GM23338 (cell line): Measurements from ENCODE around the gene FCGR1A.
"Not testable (repeated sequence)": the region's sequence is repeated elsewhere in the genome, so short reads cannot be mapped to it uniquely, and the experiment has no call there.

Source experiments
- CTCF ChIP-seq, 2 experiments: fragments of 200-600 bp in 1 of 2; sonication (generic) in 1 of 2; conservative IDR thresholded peaks; 2 replicates each; pipeline versions ENCODE4 v1.5.1 to v1.6.1; 2016 to 2017; ENCODE audit warnings: antibody characterized with exemption in 2 of 2, low read depth in 2 of 2, mild to moderate bottlenecking in 2 of 2, moderate library complexity in 1 of 2
- ETS1 ChIP-seq: IDR thresholded peaks from 2 replicates; pipeline ENCODE4 v1.6.1; 2016; ENCODE audit warnings: antibody characterized with exemption
- EZH2 ChIP-seq: fragments of 200-600 bp; sonication (generic); IDR thresholded peaks from one replicate; pipeline ENCODE4 v1.8.0; 2017; ENCODE audit warnings: antibody characterized with exemption, mild to moderate bottlenecking, low read depth; ENCODE audit not compliant: unreplicated experiment
- EZH2phosphoT487 ChIP-seq: fragments of 200-600 bp; sonication (generic); IDR thresholded peaks from one replicate; pipeline ENCODE4 v1.8.1; 2018; ENCODE audit warnings: antibody characterized with exemption; ENCODE audit not compliant: unreplicated experiment
- JUNB ChIP-seq: IDR thresholded peaks from one replicate; pipeline ENCODE4 v1.6.1; 2016; ENCODE audit warnings: antibody characterized with exemption; ENCODE audit not compliant: unreplicated experiment
- POLR2AphosphoS5 ChIP-seq: IDR thresholded peaks from 2 replicates; pipeline ENCODE4 v1.6.1; 2016; ENCODE audit warnings: antibody characterized with exemption, low read depth
- REST ChIP-seq: IDR thresholded peaks from one replicate; pipeline ENCODE4 v1.6.1; 2018; ENCODE audit warnings: antibody characterized with exemption; ENCODE audit not compliant: unreplicated experiment
- ZNF114 ChIP-seq: fragments of 250-450 bp; sonication (Bioruptor Pico); IDR thresholded peaks from 2 replicates; pipeline ENCODE4 v1.5.0; 2020; ENCODE audit warnings: mild to moderate bottlenecking, moderate library complexity

- not testable (repeated sequence) for TF ChIP-seq CTCF (conservative IDR thresholded peaks at IDR 0.05; ENCODE audit: low read depth in 2 of 2); POLR2AphosphoS5; EZH2; JUNB; REST; ETS1; EZH2phosphoT487; ZNF114
Measured at GRCh38 chr1:149782600-149782999, at the start of gene FCGR1A.
